GM18873 (cell line): ENCODE measurements around the gene ADAP2.
"Not testable (repeated sequence)": the region's sequence is repeated elsewhere in the genome, so short reads cannot be mapped to it uniquely, and the experiment has no call there.

Source experiments
- ATAC-seq: cut with Tn5 transposase; IDR thresholded peaks from one replicate; pipeline ENCODE4 v1.9.1; 2021; ENCODE audit warnings: mild to moderate bottlenecking, moderate library complexity, moderate number of reproducible peaks; ENCODE audit not compliant: unreplicated experiment, low FRiP score

Gene ADAP2

DNA sequence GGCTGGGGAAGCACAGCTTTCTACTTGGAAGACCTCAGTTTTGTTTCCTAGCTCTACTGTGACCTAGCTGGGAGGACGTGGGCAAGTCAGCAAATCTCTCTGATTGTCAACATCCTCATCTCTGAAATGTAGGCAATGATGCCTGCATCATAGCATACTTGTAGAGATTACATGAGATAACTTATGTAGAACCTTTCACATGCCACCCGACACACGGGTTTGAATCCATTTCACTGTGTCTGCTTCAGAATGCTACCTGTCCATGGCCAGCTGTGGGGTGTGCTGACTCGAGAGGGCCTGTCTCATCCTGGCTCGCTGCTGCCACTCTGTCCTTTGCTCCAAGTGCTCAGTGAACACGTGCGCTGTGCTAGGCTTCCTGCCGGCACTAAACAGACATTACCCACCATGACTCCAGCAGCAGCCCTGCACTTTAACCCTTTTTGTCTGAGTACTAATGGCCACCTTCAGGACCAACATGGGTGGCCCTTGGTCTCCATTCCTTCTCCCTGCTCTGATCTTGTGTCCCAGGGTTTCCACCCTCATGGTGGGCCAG lies 7.4 kb downstream of the ADAP2 start:
- no peak for ATAC-seq

DNA sequence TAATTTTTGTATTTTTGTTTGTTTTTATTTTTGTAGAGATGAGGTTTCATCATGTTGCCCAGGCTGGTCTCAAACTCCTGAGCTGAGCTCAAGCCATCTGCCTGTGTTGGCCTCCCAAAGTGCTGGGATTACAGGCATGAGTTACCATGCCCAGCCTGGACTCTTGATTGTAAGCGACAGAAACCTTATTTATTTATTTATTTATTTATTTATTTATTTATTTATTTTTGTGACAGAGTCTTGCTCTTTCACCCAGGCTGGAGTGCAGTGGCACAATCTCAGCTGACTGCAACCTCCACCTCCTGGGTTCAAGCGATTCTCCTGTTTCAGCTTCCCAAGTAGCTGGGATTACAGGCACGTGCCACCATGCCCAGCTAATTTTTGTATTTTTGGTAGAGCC lies 8.1 kb downstream of the ADAP2 start:
- ATAC-seq = not testable (repeated sequence)

DNA sequence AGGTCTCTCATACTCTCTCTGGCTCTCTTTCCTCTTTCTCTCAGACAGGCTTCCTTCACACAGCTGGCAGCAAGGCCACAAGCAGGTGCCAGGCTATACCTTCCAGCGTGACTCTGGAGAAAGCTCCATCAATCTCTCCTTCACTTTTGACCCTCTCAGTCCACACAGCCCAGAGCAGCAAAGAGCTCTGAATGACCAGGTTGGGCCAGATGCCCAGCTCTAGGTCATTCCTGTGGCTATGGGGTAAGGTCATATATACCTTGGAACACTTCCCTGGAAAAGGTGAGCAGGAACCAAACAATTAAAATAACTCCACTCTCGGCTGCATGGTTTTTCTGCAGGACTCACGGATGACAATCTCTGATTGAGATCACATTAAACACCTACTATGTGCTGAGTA lies 8.8 kb downstream of the ADAP2 start:
- ATAC-seq = no peak

DNA sequence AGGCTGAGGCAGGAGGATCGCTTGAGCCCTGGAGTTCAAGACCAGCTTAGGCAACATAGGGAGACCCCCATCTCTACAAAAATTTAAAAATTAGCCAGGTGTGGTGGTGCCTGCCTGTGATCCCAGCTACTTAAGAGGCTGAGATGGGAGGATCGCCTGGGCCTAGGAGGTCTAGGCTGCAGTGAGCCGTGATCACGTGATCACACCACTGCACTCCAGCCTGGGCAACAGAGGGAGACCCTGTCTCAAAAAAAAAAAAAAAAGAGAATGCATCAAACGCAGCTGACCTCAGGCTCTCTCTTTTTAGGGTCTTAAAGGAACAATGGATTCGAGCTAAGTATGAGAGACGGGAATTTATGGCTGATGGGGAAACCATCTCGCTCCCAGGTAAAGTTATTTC lies 9.8 kb downstream of the ADAP2 start:
- not testable (repeated sequence) for ATAC-seq

DNA sequence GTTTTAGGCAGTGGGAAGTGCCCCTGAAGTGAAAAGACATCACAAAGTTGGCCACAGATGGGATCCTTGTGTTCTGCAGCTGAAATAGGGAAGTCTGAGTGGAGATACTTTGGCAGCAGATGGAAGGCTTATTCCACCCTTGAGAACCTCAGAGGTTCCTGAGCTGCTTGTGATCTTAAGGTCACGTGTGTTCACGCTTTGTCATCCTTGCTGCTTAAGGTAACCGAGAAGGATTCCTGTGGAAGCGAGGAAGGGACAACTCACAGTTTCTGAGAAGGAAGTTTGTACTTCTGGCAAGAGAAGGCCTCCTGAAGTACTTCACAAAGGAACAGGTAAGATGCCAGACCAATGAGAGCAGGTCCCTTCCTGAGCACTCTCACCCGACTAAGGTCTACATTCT lies 12.2 kb downstream of the ADAP2 start:
- ATAC-seq = no peak

DNA sequence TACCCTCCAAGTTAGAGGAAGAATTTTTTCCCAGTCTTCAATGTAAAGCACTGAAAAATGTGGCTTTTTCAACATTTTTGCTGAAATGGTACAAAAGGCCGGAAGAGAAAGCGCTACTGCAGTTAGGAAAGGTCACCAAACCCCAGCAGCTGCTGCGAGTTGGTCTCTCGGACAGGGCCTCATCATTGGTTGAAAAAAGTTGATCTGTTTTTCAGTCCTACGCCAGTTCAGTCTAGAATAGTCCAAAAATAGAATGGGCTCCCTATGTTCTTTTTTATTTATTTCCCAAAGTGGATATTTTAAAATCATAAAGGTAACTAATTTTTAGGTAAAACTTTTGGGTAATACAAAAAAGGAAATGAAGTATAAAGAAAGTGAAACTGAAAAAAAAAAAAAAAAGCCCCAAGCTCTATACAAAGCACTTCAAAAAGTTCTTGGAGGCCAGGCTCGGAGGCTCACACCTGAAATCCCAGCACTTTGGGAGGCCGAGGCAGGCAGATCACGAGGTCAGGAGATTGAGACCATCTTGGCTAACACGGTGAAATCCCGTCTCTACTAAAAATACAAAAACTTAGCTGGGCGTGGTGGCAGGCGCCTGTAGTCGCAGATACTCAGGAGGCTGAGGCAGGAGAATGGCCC lies 17.4 kb downstream of the ADAP2 start:
- no peak for ATAC-seq

DNA sequence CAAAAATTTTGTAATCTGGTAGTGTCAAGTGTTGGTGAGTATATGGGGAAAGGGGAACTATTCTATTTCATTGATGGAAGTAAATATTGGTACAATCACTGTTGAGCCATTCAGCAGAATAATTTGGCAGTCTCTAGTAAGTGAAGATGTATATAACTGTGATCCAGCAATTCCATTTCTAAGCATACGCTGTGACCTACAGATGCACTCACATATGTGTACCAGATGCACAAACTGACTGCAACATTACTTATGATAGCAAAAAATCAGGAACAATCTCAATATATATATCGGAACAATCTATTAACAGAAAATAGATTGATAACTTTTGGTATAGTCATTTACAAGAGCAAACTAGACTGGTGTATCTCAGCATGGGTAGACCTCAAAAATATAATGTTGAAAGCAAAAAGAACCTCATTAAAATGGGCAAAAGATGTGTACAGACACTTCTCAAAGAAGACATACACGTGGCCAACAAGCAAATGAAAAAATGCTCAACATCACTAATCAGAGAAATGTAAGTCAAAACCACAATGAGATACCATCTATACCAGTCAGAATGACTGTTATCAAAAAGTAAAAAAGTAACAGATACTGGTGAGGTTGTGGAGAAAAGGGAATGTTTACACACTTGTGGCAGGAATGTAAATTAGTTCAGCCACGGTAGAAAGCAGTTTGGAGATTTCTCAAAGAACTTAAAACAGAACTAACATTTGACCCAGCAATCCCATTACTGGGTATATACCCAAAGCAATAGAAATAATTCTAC lies 20.7 kb downstream of the ADAP2 start:
- ATAC-seq = no peak

DNA sequence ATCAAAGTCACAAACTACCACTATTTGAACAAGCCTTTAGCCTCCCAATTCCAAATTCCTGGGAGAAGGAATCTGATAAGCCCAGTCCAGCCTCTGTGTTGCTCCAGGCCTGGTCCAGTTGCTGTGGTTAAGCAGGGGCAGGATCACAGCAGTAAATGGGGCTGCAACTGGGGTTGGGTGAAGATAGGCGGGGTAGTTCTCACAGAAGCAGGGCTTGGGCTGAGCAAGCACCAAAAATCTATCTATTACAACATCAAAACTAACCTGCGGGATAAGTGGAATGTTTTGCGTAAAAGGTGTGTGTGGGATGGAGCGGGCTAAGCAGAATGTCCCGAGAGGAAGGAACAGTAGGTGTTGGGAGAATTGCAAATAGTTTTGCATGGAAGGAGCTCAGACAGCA lies 26.1 kb downstream of the ADAP2 start:
- ATAC-seq = no peak

DNA sequence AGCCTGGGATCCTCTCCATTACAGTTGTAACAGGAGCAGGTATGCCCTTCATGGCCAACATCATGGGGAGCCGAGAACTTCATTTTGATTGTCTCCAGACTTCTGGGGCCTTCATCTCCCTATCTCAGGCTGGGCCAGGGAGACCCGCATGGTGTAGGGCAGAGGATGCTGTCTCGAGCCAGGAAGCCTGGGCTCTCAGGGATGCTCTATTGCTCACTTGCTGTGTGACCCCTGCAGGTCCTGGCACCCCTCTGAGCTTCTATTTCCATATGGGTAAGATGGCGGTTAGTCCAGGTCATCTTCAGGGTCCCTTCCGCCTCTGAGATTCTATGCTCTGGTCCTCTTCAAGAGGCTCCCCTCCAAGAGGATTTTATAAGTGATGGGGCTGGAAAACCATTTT lies 28.4 kb downstream of the ADAP2 start:
- no peak for ATAC-seq

DNA sequence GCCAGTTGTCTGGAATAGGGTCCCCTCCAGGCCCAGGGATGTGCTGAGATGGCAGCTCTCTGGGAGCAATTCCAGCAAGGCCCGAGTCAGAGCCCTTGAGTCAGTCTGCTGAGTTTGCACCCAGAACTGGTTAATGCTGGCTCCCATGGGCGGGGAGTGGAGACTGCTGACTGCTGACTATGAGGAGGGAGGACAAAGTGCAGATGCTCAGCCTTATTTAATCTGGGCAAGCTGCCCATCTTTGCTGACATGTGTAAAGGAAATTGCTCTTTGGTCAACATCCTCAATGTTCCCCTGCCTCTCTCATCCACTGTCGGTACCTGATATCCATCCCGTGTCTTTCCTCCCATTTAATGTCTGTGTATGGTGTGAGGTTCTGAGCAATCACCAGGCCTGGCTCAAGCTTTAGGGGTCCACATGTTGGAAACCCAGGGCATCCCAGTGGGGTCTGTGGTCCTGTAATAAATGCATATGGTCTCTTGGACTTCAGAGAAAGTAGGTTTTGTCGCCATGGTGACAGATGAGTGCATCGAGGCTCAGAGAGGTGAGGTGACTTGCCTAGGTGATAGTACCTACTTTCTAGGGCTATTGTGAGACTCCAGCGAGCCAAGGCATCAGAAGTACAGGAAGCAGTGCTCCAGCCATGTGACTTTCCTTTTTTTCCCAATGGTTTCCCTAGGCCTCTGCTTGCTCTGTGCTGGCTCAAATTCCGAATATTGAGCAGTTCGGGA lies 29.1 kb downstream of the ADAP2 start:
- ATAC-seq = no peak

DNA sequence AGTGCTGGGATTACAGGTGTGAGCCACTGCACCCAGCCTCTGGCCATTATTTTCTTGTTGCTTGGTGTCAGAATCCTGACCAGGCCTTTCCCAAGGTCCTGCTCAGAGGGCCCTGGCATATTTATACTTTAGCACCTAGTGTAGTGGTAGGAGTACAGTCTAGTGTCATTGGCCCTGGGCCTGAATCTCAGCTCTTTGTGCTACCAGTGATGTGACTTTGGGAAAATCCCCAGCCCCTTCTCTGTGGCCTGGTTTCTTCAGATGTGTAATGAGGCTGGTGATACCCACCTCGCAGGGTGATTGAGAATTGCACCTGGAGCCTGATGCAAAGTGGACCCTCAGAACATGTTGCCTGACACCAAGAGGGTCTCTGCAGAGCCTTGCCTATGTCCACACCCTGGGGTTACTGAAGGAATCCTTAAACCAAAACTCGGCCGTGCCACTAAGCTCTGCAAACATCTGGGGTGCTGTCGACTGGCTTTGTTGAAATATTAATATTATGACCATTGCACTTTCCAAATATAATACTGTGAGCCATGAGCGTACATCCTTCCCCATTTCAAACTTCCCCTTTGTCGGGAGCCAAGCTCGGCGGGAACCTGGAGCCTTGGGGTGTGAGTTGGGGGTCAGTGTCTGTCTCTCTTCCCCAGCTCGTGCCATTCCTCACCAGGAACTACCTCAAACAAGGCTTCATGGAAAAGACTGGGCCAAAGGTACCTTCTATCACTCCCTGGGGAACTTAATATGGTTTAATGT lies 31.1 kb downstream of the ADAP2 start:
- no peak for ATAC-seq

DNA sequence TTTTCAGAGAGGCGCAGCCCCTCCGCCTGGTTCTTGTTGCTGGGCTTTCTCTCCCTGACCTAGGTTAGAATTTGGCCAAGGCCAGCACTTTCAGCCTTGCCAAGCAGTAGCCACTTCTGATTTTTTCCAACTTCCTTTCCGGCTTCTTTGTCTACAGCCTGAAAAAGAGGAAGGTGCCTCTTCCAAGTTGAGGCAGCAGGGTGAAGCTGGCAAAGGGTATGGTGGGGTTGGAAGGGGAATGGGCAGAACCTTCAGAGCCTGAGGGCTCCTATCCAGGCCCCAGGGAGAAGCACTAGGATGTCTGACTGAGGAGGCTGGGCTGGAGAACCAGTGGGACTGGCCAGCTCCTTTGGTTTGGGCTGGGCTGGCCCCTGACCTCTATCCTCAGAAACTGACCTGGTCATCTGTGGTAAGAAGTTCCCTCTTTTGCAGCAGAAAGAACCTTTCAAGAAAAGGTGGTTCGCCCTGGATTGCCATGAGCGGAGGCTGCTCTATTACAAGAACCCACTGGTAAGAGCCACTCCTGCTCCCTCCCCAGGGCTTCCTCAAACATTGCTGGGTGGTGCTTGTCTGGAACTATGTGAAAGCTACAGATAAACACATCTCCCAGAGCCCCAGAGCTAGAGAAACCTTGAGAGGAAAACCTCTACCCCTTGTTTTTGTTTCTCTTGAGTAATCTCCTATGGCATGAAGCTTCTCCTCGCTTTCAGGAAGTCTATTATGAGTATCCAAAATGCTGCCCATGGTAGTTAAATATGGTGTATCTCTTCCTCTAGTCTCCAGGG lies 32.5 kb downstream of the ADAP2 start:
- ATAC-seq = no peak

DNA sequence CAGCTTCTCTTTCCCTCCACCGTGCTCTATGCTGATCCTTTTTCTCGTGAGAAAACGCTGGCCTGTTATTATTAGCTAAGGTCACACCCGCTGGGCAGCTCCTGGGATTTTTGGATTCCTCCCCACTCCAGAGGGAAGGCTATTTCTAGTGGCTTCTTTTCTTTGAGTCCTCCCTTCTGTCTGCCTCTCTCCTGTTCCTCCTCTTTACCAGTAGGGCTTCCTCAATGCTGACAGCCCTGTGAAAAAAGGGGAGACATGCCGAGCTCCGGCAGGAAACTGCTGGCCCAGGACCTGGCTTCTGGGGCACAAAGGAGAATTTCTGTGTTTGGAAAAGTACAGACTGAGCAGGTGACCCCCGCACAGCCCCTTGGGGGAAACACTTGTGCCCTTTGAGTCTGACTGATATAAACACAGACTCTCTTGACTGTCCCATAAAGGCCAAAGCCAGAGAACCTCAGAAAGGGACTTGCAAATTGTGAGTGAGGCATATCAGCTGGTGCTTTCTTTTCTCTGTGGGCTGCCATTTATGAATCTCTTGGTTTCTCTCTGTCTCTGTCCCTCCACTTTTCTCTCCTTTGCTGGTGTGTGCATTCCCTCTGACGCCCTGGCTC lies 35.1 kb downstream of the ADAP2 start:
- no peak for ATAC-seq

DNA sequence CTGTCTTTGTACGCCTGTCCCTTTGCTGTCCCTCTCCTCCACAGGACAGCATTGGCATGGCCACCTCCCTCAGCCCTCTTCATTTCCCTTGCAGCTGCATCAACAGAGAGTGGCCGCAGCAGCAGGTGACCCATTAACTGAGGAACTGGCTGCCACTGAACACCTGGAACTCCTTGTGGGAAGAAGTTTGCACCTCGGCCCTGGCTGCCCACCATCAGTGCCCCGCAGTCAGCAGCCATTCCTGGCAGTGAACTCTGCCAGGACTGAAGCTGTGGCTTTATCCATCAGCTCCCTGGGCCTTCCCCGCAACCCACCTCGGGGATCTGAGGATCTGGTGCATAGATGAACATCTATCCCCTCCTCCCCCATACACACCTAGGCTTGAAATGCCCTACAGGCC lies 36.0 kb downstream of the ADAP2 start:
- no peak for ATAC-seq

DNA sequence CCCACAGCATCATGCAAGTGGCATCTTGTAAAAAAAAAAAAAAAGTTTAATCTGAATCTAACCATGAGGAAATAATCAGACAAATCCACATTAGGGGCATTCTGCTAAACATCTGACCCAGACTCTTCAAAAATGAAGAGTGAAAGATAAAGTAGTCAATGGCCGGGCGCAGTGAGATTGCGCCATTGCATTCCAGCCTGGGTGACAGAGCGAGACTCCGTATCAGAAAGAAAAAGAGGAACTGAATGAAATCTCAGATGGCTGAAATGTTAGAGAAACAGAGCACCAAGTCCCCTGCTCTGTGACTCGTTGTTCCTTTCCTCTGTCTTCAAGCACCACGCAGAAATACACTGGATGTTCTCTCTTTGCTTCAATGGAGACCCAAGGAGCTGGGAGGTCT lies 36.4 kb downstream of the ADAP2 start:
- no peak for ATAC-seq

DNA sequence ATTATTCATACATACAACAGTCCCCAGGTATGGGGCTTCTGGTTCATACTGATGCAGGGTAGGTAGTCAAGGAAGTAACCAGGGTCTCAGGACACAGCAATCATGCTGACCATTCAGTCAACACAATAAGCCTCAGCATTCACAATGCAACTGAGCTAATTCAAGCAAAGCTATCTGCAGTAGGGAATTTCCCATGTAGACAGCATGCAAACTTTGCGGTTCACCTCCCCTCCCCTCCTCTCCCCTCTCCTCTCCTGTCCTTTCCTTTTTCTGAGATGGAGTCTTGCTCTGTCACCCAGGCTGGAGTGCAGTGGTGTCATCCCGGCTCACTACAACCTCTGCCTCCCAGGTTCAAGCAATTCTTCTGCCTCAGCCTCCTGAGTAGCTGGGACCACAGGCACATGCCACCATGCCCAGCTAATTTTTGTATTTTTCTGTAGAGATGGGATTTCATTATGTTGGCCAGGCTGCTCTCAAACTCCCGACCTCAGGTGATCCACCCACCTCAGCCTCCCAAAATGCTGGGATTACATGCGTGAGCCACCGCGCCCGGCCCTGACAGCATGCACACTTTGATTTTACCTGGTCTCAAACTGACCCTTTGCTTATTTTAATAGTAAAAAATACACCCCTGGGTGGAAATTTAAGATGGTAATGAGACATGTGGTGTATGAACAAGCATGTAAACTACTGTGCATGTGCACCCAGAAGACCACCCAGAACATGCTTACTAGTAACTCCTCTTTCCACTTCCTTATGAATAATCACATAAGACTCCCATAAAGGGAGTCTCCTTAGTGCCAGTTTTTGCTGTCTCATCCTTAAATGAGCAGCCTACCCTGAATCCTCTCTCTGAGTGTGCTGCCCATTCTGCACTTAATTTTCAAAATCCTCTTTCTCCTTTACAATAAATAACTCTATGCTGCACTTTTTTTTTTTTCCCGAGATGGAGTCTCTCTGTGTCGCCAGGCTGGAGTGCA lies 39.8 kb downstream of the ADAP2 start:
- ATAC-seq = no peak

DNA sequence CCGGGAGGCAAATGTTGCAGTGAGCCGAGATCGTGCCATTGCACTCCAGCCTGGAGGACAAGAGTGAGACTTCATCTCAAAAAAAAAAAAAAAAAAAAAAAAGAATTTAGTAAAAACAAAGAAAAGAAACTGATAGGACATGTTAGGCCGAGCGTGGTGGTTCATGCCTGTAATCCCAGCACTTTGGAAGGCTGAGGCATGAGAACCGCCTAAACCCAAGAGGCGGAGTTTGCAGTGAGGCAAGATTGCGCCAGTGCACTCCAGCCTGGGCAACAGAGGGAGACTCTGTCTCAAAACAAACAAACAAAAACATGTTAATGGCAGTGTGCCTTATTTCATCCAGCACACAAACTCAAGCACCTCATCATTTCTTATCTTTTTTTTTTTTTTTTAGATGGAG lies 42.6 kb downstream of the ADAP2 start:
- ATAC-seq = not testable (repeated sequence)

DNA sequence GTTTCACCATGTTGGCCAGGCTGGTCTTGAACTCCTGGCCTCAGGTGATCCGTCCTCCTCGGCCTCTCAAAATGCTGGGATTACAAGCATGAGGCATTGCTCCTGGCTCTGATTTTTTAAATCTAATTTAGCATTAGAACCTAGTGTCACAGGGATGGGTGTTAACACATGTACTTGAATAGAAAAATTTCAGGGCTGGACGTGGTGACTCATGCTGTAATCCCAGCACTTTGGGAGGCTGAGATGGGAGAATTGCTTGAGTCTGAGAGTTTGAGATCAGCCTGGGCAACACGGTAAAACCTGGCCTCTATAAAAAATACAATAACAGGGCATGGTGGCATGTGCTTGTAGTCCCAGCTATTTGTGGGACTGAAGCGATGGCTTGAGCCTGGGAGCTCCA lies 43.1 kb downstream of the ADAP2 start:
- no peak for ATAC-seq
